ENCODE measurements around the gene IPO8.
"Not testable (repeated sequence)": the region's sequence is repeated elsewhere in the genome, so short reads cannot be mapped to it uniquely, and the experiment has no call there.

IPO8 gene

DNA sequence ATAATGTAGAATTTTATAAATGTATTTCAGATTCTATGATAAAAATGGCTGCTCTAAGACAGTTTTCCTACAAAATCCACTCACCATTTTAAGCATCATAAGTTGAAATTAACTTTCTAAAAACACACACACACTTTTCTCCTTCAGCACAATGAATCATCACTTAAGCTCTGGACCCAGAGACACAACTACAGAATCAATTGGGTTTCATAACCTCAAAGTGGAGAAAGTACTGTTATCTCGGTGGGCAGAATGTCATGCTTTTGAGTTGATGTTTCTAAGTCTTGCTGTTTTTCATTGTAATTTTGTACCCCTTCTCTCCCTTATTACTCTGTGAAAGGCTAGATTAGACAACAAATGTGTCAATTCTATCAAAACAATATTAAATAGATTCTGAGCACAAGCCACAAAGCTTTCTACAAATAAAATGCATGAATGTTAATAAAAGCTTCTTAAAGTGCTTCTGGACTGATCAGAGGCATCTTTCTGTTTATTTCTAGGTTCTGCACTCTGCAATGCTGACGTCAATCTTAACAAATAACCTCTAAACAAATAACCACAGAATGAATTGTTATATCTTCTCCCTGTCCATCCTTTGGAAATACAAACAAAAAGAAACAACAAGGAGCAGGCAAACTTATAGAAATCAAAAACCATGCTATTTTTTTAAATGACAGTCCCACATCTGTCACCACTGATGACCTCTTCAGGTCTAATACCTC, 8.2 kb downstream of the IPO8 start:
- DNase-seq = no peak

DNA sequence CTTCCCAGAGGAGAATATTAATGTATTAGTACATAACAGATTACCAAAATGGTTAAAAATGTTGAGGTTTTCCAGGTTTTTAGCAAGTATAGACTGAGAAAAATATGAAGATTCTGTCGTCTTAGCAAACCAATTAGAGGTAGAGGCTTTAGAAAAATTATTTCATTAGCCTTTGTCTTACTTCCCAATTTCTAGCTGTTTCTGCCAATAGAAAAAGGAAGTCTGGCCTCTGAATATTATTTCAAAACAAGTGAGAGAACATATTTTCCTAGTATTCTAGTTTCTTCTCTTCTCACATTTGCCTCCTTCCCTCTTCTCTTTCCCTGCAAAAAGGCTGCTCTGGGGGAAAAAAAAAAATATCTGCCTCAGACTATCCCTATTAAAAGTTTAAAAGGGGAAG, 16.4 kb downstream of the IPO8 start:
- DNase-seq = no peak

DNA sequence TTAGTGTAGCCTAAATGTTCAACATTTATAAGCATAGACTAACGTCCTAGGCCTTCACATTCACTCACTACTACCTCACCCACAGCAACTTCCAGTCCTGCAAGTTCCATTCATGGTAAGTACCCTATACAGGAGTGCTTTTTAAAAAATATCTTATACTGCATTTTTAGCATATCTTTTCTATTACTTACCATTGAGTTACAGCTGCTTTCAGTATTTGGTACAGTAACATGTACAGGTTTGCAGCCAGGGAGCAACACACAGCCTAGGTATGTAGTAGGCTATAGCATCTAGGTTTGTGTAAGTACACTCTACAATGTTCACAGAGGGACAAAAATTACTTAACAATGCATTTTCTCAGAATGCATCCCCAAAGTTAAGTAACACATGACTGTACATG, 17.4 kb downstream of the IPO8 start:
- DNase-seq = no peak

DNA sequence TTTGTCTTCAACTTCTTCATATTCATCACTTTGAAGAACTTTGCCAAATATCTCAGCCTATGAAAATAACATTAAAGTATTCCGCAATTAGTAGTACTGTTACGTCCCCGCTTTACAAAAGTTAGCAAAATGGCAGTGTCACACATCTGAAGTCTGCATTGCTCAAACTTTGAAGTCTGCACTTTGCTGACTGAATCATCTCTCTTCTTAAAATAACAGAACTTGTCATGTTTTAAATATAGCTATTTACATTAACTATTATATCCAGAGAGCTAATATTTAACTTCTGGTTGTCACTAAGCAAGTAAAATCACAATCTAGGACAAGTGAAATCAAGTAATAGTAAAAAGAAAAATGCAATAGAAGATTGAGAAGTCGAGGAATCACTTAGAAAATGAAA, 34.5 kb downstream of the IPO8 start:
- DNase-seq = no peak

DNA sequence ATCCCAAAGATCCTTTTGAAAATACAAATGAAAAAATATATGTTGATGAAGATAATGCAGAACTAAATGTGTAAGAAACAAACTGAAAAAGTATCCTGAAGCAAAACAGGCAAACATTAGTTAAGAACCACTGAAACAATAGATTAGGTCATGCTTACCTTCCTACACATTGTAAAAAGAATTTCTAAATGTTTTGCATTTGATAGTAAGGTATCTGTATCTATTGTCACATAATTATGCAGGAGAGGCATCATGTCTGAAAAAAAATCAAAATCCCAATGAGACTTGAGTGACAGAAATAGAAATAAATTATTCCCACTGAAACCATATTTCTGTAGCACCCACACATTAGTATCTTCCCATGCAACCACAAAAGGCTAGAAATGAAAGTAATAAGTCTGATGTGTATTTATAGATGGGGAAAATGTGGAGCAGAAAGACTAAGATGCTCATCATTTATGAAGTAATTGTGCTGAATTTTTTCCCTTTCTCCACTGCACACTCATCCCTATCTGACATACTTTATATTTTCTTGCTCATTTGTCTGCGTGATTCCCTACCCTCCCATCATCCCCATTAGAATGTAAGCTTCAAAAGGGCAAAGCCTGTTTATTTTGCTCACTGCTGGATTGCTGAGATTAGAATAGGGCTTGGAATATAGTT, 43.5 kb downstream of the IPO8 start:
- DNase-seq = no peak

DNA sequence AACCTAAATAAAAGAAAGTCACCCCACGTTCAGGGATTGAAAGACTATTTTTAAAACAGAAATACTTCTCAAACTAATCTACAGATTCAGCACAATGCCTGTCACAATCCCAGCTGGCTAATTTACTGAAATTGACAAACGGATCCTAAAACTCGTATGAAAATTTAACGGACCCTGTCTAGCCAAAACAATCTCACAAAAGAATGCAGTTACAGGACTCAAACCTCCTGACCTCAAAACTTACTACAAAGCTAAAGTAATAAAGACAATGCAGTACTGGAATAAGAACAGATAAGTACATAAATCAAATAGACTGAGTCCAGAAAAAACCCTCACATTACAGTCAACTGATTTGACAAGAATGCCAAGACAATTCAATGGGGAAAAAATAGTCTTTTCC, 48.8 kb downstream of the IPO8 start:
- no peak for DNase-seq

- no peak for DNase-seq
Measured at GRCh38 chr12:30643366-30643765, 52.3 kb downstream of the IPO8 start.

DNA sequence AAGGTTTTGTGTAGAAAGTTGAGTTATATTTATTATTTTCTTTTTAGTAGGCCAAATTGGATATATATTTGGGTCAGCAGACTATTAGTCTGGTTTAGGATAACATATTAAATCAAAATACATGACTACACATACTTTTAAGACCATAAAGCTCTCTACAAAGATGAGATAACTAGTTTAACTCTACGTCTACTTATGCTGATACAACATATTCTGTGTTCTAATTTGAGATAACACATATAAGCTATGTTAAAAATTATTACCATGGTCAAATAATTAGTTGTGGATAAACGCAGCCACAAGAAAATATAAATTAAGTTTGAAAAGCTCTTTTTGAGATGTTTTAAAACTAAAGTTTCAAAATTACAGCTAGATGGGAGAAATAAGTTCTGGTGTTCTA, 55.3 kb downstream of the IPO8 start:
- DNase-seq = no peak

DNA sequence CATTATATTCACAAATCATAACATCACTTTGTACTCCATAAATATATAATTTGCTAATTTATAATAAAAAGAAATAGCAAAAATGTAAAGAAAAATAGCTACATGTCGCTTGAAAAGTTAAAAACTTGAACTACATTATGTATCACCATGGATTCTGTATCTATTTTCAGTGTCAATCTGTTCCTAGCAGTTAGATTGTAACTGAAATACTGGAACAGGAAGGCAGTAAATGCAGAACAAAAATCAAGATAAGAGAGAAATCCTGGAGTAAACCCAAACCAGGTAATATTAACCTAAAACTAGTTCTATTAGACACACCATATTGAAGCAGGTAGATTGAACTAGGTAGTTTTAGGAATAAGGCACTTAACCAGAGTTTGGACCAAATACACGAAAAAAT, 60.3 kb downstream of the IPO8 start:
- no peak for DNase-seq

DNA sequence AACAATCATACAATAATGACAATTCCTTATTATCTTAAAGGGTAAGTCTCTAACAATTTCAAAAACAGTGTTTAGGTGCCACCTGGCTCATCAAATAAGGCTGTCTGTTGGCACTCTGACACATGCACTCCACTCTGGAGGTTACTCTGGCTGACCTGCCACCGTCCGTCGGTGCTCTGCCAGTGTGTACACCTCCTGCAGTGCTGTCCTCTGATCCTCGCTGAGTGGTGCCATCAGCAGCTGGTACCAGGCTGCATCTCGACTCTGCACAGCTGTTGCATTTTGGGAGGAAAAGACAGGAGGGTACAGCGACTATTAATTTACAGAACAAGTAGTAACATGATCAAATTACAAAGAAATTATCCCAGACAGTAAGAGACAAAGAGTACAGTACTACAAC, 63.9 kb downstream of the IPO8 start:
- no peak for DNase-seq

- no peak for DNase-seq
Measured at GRCh38 chr12:30630979-30631285, 64.7 kb downstream of the IPO8 start.

DNA sequence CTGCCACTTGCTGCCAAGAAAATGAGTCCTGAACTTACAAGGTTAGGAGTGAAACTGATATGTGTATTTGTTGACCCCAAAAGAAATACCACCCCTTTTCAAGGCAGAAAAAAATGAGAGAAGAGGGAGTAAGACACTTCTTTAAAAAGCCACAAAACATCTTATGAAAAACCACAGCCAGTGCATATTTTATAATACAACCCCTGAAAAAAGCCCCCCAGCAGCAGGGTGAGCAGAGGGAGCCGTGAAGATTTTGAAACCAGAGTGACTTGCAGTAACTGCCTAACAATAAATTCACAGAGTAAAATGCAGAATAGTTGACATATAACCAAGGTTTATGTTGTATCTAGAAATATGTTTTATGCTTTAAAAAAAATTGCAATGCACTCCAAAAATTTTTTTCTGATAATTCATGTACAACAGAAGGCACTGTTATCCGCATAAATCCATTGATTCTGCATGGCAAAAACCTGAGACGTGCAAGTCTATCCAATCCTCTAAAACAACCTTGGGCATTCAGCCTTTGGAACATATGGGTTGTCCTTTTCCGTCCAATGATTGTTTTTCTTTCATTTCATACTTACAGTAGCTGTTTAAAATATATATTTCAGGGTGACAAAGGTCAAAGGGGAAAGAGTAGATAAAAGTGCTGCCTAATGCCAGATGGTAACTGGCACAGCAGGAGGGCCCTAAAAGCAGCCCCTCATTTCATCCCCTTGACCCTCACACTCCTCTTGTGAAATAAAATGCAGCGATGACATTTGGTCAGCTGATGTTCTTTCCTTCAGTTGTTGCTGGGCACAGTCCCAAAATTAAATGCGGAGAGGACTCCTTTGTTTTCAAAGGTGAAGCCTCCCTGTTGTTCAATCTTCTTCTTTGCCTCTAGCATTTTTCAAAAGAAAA, 65.3 kb downstream of the IPO8 start:
- no peak for DNase-seq

- no peak for DNase-seq
Measured at GRCh38 chr12:30626847-30627246, 68.8 kb downstream of the IPO8 start.

DNA sequence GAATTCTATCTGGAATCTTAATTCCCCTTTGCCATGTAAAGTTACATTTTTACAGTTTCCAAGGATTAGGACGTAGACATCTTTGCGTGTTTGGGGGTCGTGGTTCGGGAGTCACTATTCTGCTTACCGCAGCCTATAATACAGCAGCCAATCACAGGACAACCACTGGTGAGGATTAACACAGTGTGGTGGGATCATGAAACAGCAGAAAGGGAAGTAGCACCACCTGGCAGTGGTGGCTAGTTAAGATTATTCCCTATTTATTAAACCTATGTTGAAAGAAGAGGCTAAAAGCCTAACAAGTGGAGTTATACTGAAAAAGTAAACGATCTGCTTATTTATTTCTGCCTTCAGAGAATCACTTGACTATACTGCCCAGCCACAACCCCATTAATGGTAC, 71.7 kb downstream of the IPO8 start:
- no peak for DNase-seq

DNA sequence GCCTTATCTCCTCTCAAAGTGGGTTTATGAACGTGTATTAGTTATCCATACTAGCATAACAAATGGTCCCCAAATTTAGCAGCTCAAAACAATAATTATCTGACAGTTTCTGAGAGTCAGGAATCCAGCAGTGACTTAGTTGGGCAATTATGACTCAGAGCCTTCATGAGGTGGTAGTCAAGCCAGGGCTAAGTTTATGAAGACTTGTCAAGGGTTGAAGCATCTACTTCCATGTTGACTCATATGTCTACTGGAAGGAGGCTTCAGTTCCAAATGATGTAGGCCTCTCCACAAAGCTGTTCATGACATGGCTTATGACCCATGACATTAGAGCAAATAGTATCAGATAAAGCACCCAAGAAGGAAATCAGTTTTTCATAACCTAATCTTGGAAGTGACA, 73.2 kb downstream of the IPO8 start:
- DNase-seq = no peak

DNA sequence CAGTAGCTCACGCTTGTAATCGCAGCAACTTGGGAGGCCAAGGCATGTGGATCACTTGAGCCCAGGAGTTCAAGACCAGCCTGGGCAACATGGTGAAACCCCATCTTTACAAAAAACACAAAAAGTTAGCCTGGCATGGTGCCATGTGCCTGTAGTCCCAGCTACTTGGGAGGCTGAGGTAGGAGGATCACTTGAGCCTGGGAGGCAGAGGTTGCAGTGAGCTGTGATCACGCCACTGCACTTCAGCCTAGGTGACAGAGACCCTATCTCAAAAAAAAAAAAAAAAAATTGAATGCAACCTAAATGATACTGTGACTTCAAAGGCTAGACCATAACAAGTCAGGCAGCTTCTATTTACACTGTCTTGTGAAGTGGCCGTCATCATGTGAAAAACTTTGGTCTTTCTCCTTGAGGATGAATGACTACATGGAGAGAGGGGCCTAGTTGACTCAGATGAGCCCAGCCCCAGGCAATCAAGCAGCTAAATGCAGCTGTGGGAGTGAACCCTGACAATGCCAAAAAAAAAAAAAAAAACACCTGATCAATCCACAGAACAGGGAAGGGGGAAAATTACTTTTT, 73.9 kb downstream of the IPO8 start:
- DNase-seq = not testable (repeated sequence)

DNA sequence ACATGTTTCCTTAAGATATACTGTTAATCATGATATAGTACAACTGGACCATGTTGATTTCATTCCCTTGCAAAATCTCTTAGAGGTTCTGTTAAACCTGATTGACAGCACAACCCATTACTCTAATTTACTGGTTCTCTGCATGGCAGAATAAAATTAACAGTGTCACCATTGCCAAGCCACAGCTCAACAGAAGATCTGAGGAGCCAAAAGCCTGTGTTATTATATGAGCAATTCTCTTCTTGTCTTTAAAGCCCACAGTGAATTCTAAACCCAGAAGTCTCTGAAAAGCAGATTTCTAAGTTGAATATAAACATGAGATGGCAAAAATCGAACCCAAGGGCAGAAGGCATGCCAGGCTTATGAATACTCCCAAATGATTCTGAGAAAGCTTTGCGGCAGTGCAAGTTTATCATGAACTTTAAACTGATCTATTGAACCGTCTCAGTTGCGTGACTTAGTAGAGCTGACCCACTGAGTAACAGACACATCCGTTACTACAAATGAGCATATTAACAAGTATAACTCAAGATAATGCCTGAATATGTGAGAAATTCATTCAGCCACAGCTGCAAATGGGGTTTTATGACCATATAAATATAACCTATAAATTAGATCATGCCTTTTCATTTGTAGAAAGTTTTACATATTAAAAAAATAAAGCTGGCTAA, 78.2 kb downstream of the IPO8 start:
- DNase-seq = no peak

DNA sequence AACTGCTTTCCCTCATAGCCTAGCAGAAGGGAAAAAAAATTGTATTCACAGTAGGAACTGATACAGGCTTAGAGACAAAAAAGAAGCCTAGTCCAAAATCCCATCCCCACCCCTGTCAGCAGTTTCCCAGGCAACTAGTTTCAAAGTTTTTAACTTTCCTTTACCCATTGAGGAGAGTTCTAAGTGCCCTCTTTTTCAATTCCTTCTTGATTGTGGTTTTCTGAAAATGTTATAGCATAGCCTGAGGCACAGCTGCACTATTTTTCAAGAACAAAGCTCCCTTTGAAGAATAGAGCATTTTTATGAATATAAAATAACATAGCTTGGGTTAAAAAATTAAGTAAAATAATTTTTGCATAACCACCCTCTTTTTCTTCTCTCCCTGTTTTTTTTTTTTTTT, 81.6 kb downstream of the IPO8 start:
- DNase-seq = no peak

- DNase-seq = no peak
Measured at GRCh38 chr12:30613119-30613830, 82.4 kb downstream of the IPO8 start.

DNA sequence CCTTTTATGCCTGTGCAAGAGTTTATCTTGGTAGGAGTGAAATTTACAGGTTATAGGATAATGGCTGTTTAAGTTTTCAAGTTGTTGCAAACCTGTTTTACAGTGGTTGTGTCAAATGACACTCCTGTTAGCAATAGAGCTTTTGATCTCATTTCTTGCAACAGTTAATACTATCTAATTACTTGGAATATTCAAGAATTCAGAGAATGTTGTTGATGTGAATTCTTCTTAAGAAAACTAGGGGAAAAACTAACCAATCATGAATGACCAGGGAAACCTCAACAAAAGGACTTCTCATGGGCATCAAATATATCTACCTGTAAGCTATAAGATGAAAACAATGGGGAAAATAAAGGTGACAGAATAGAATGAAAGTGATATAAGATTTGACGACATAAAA, 85.0 kb downstream of the IPO8 start:
- DNase-seq = no peak

DNA sequence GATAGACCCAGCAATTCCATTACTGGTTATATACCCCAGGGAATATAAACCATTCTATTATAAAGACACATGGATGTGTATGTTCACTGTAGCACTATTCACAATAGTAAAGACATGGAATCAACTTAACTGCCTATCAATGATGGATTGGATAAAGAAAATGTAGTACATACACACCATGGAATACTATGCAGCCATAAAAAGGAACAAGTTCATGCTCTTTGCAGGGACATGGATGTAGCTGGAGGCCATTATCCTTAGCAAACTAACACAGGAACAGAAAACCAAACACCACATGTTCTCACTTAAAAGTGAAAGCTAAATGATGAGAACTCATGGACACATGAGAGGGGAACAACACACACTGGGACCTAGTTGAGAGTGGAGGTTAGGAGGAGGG, 85.8 kb downstream of the IPO8 start:
- not testable (repeated sequence) for DNase-seq

DNA sequence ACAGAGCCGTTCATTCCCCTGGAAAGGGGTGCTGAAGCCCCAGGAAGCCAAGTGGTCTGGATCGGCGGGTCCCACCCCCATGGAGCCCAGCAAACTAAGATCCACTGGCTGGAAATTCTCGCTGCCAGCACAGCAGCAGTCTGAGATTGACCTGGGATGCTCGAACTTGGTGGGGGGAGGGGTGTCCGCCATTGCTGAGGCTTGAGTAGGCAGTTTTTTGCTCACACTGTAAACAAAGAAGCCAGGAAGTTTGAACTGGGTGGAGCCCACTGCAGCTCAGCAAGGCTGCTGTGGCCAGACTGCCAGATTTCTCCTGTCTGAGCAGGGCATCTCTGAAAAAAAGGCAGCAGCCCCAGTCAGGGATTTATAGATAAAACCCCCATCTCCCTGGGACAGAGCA, 91.4 kb downstream of the IPO8 start:
- DNase-seq = peak; percentile 22

GRCh38 chr12:30603129-30603528, 92.5 kb downstream of the IPO8 start:
- no peak for DNase-seq

Measured in NCI-H510A (cell line).